Spleen (tissue), 11 donors: ENCODE results near the gene TARBP1. TPM values are rescaled to one million over a fixed set of nuclear protein-coding genes. Genes with fewer than 3 reads are reported as not detected.

Experiments
- DNase-seq: peaks from one replicate; pipeline ENCODE4 v3.0.0-alpha.2; 2020
- H3K27ac ChIP-seq, 8 donors: fragments of 200-600 bp; sonication (generic) in 7 of 8; 1 replicate in 4 of 8; 2 replicates in 4 of 8; pipeline versions ENCODE4 v1.5.0 to v1.8.0; 2016 to 2021; ENCODE audit warnings: inconsistent platforms in 4 of 8, mild to moderate bottlenecking in 4 of 8, moderate library complexity in 1 of 8
- H3K27me3 ChIP-seq, 7 donors: fragments of 200-600 bp; sonication (generic) in 6 of 7; replicated peaks in 1 of 7; 1 replicate in 4 of 7; 2 replicates in 3 of 7; pipeline versions ENCODE4 v1.5.0 to v1.8.0; 2016 to 2021; ENCODE audit warnings: inconsistent platforms in 3 of 7, mild to moderate bottlenecking in 1 of 7
- H3K36me3 ChIP-seq, 6 donors: fragments of 200-600 bp; sonication (generic) in 5 of 6; 1 replicate in 4 of 6; 2 replicates in 2 of 6; pipeline versions ENCODE4 v1.5.0 to v1.8.0; 2016 to 2021; ENCODE audit warnings: inconsistent platforms in 2 of 6
- H3K4me1 ChIP-seq, 6 donors: fragments of 200-600 bp; sonication (generic) in 5 of 6; 1 replicate in 3 of 6; 2 replicates in 3 of 6; pipeline versions ENCODE4 v1.5.0 to v1.8.0; 2016 to 2021; ENCODE audit warnings: inconsistent platforms in 3 of 6
- H3K4me3 ChIP-seq, 8 donors: fragments of 200-600 bp; sonication (generic) in 7 of 8; 1 replicate in 4 of 8; 2 replicates in 4 of 8; pipeline versions ENCODE4 v1.5.0 to v1.8.0; 2016 to 2021; ENCODE audit warnings: inconsistent platforms in 4 of 8, mild to moderate bottlenecking in 4 of 8, moderate library complexity in 2 of 8
- H3K9me3 ChIP-seq, 8 donors: fragments of 200-600 bp; sonication (generic) in 7 of 8; 1 replicate in 4 of 8; 2 replicates in 4 of 8; pipeline versions ENCODE4 v1.5.0 to v1.8.0; 2016 to 2021; ENCODE audit warnings: inconsistent platforms in 4 of 8
- POLR2A ChIP-seq, 3 donors: fragments of 450-650 bp; IDR thresholded peaks; one replicate each; pipeline ENCODE4 v1.5.1; 2017; ENCODE audit warnings: antibody characterized with exemption in 3 of 3, mild to moderate bottlenecking in 1 of 3
- POLR2AphosphoS5 ChIP-seq, 3 donors: sonication (generic); formaldehyde crosslinking; IDR thresholded peaks; one replicate each; pipeline ENCODE4 v1.5.1; 2017; ENCODE audit warnings: antibody characterized with exemption in 3 of 3
- WGBS, 5 donors: extraction: QIAGEN DNeasy Blood & Tissue Kit in 3 of 5; methylation state at CpG; one replicate each; pipeline versions ENCODE4 v1.1.5 to v1.1.7; 2013 to 2018; 5-methylcytosine and 5-hydroxymethylcytosine counted together
- intact Hi-C: fragments of 100-400 bp; cut with DNase I; formaldehyde crosslinking; loops from one replicate; pipeline ENCODE4 v1.15.0; 2023; ENCODE audit warnings: low total_unique reads
- polyA plus RNA-seq, 3 donors: library from polyadenylated mRNA; stranded (reverse); fragments of 200-250 nt; gene quantifications; one replicate each; pipeline ENCODE4 v1.2.1, GENCODE V29; 2013
- total RNA-seq, 7 donors: library from RNA; depleted of rRNA in 3 of 7; stranded (reverse); fragments of >200 nt in 3 of 7; fragmentation: NEBNext Ultra II Directional in 4 of 7; extraction: Animal tissue kit (Norgen Biotek cat#: 25700) in 4 of 7; gene quantifications; one replicate each; pipeline versions ENCODE4 v1.1.0 to v1.2.1, GENCODE V29; 2016 to 2021
- TF ChIP-seq, protein P1 (sequence below), 11 experiments: fragments of 200-600 bp in 7 of 11; fragments of 450-650 bp in 4 of 11; sonication (generic) in 4 of 11; IDR thresholded peaks in 8 of 11; conservative IDR thresholded peaks in 3 of 11; 1 replicate in 7 of 11; 2 replicates in 4 of 11; pipeline versions ENCODE4 v1.4.0 to v1.8.0; 2016 to 2021; ENCODE audit warnings: antibody characterized with exemption in 11 of 11, inconsistent platforms in 4 of 11, mild to moderate bottlenecking in 1 of 11
- donor health status: healthy with polysubstance abuse.
- donor health status: DM: no; HTN: no; CAD: no; lungs with moderate emphysema.
- donor health status: DM: no; HTN: no; CAD: no.
- donor health status: Bipolar disorder and iron deficiency.
- donor health status: healthy.
- donor health status: DM: no; HTN: no; CAD: no.
- donor health status: DM: yes; HTN: yes; CAD: no.

Gene TARBP1
- total and polyA plus RNA-seq, 10 donors: 27.1 to 99.7 (median 40.3) TPM

DNA sequence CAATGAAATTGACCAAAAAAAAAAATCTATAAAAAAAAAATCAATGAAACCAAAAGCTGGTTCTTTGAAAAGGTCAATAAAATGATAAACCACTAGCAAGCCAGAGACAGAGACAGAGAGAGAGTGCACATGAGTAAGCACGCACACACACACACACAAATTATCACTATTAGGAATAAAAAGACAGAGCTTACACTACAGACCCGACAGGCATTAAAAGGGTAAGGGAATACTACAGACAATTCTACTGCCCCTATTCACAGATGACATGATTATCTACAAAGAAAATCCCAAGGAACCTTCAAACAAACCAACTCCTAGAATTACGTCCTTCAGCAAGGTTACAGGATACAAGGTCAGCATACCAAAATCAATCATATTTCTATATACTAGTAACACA is 38.6 kb downstream of the TARBP1 start:
- Histone ChIP-seq H3K4me3 (no peak overlapping the region), H3K36me3 (peaks cover 0 to 88% (median 30%) of the 10 kb centered on the region in 6 donors), H3K4me1 (no peaks in the 10 kb centered on the region), H3K27me3 (no peaks in the 10 kb centered on the region), H3K27ac (no peak overlapping the region), H3K9me3 (peaks cover 0 to 19% (median 17%) of the 10 kb centered on the region in 8 donors)
- intact Hi-C loops: no loop called here
- TF ChIP-seq POLR2AphosphoS5 (IDR thresholded peaks at IDR 0.05): no peak
- TF ChIP-seq POLR2A (IDR thresholded peaks at IDR 0.05): no peak
- TF ChIP-seq, protein P1, sequence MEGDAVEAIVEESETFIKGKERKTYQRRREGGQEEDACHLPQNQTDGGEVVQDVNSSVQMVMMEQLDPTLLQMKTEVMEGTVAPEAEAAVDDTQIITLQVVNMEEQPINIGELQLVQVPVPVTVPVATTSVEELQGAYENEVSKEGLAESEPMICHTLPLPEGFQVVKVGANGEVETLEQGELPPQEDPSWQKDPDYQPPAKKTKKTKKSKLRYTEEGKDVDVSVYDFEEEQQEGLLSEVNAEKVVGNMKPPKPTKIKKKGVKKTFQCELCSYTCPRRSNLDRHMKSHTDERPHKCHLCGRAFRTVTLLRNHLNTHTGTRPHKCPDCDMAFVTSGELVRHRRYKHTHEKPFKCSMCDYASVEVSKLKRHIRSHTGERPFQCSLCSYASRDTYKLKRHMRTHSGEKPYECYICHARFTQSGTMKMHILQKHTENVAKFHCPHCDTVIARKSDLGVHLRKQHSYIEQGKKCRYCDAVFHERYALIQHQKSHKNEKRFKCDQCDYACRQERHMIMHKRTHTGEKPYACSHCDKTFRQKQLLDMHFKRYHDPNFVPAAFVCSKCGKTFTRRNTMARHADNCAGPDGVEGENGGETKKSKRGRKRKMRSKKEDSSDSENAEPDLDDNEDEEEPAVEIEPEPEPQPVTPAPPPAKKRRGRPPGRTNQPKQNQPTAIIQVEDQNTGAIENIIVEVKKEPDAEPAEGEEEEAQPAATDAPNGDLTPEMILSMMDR (IDR thresholded peaks at IDR 0.05 in 8 of 11, conservative IDR thresholded peaks at IDR 0.05 in 3 of 11): no peak
- DNase-seq: no peak
- 87 to 93% (median 91%) methylated on average over 3 of the region's 3 CpGs for WGBS, 5 donors

DNA sequence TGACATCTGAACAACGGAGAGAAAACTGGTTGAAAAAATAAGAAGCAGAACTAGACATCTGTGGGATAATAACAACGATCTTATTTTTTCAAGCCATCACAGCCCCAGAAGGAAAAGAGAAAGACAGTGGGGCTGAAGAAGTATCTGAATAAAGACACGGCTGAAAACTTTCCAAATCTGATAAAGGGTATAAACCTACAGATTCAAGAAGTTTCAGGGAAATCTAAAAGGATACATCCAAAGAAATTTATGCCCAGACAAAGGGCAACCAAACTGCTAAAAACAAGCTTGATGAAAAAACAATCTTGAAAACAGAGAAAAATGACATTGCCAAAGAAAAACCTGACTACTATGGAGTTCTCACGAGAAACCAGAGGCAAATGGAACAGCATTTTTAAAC is 40.4 kb downstream of the TARBP1 start:
- intact Hi-C loops: no loop called here
- WGBS, 5 donors: 91 to 98% (median 95%) methylated on average over 4 of the region's 4 CpGs
- Histone ChIP-seq H3K4me1 (no peaks in the 10 kb centered on the region), H3K36me3 (peaks cover 0 to 88% (median 38%) of the 10 kb centered on the region in 6 donors), H3K27ac (no peak overlapping the region), H3K4me3 (no peak overlapping the region), H3K27me3 (no peaks in the 10 kb centered on the region), H3K9me3 (peaks cover 0 to 19% (median 17%) of the 10 kb centered on the region in 8 donors)
- TF ChIP-seq, protein P1 (IDR thresholded peaks at IDR 0.05 in 8 of 11, conservative IDR thresholded peaks at IDR 0.05 in 3 of 11): no peak
- no peak for TF ChIP-seq POLR2AphosphoS5 (IDR thresholded peaks at IDR 0.05)
- no peak for DNase-seq

DNA sequence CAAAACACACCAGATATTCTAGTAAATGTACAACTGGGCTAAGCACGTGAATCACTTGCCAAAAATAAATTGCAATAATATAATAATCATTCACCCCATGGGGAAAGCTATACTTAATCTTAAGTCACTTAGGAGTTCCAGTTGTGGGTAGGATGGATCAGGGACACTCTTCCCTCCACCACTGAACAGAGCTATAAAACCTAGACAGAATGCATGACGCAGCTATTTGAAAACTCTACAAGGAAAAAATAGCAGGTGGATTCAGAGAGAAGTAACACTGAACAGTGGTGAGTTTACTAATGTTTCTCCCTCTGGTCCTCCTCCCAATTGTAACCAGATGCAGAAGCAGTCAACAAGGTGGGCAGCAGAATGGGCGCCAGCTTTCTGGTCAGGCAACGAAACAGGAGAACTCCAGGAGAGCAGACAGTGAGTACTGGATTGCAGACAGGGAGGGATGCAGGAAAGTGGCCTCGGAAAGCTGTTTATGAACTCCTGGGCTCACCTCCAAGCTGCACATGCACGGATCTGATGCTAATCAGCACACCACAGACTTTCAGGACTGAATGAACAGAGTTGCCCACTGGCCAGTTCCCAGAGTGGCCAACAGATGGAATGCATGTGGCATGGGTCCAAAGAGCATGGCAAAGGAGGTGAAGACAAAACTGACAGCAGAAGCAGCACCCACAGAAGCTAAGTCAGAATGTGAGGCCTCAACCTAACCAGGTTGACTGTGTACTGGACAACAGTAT is 41.4 kb downstream of the TARBP1 start:
- H3K4me1 ChIP-seq: no peaks in the 10 kb centered on the region
- 84 to 94% (median 91%) methylated on average over 6 of the region's 6 CpGs for WGBS, 5 donors
- intact Hi-C loops: no loop called here

DNA sequence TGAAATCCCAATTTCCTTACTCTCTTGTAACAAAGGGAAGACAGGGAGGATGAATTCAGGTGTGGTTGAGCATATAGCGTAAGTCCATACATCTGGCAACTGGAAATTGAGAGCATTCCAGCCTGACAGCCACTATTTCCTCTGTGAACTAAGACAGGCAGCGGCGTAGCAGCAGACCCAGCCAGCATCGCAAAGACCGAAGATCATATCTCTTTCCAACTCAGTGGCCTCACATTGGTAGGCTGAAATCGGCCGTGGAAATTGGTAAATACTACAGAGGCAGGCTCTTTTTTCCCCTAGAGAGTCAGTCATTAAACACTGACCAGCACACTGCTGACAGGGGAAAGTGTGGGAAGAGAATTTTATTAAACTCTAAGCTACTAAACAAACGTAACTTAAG is 43.4 kb downstream of the TARBP1 start:
- intact Hi-C loops: no loop called here
- no peak overlapping the region for H3K4me3 ChIP-seq
- H3K27ac ChIP-seq: no peak overlapping the region
- 79 to 93% (median 89%) methylated on average over 8 of the region's 8 CpGs for WGBS, 5 donors
- TF ChIP-seq POLR2AphosphoS5 (IDR thresholded peaks at IDR 0.05): no peak
- TF ChIP-seq, protein P1 (IDR thresholded peaks at IDR 0.05 in 8 of 11, conservative IDR thresholded peaks at IDR 0.05 in 3 of 11): no peak
- DNase-seq: no peak
- peaks cover 0 to 14% (median 12%) of the 10 kb centered on the region in 8 donors for H3K9me3 ChIP-seq
- H3K36me3 ChIP-seq: peaks cover 0 to 87% (median 48%) of the 10 kb centered on the region in 6 donors
- H3K4me1 ChIP-seq: no peaks in the 10 kb centered on the region
- no peaks in the 10 kb centered on the region for H3K27me3 ChIP-seq

More for the DNA sequence above, 41.4 kb downstream of the TARBP1 start:
- H3K4me3 ChIP-seq: no peak overlapping the region
- TF ChIP-seq POLR2AphosphoS5 (IDR thresholded peaks at IDR 0.05) (no peak), POLR2A (IDR thresholded peaks at IDR 0.05) (no peak)
- TF ChIP-seq, protein P1 (IDR thresholded peaks at IDR 0.05 in 8 of 11, conservative IDR thresholded peaks at IDR 0.05 in 3 of 11): no peak
- no peak for DNase-seq
- H3K27ac ChIP-seq: no peak overlapping the region
- H3K27me3 ChIP-seq: no peaks in the 10 kb centered on the region
- H3K36me3 ChIP-seq: peaks cover 0 to 88% (median 40%) of the 10 kb centered on the region in 6 donors
- H3K9me3 ChIP-seq: peaks cover 0 to 19% (median 17%) of the 10 kb centered on the region in 8 donors
